ENCODE data around the gene DYRK1A.

Gene DYRK1A

DNA sequence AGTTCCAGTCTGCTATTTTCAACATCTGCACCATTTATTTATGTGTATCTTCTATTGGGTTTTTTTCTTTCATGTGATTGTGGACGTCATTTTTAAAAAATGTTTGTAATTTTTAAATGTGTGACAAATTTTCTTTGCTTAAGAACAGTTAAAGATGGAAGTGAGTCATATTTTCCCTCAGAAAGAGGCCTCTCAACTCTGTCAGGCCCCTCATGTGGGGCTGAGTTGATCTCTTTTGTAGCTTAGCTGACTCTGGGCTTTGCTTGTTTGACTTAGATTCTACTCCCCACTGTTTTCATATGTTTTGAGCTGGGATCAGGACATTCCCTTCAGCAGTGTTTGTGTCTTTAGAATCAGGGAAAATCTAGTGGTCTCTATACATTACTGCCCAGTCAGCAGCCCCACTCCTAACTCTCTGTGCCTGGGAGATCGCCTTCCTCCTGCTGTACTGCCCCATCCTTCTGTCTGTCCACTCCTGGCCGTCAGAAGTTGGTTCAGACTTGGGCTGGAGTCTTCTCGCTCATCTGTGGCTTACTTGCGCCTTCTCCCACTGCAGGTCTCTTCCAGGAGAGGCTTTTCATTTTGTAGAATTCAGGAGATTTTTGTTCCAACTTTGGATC lies 137.4 kb downstream of the DYRK1A start:
- Histone ChIP-seq H3K9ac (ENCODE audit: low read length) (no peak overlapping the region), H3K36me3 (replicated peaks; ENCODE audit: insufficient read depth, low read length) (peaks cover 18% of the 10 kb centered on the region), H3K27ac (ENCODE audit: low read length) (no peak overlapping the region), H3K4me2 (ENCODE audit: low read depth, low read length) (no peak overlapping the region), H3K79me2 (ENCODE audit: low read length) (peaks cover 49% of the 10 kb centered on the region), H2AFZ (ENCODE audit: low read length) (no peak overlapping the region), H4K20me1 (ENCODE audit: insufficient read depth, low read length) (no peaks in the 10 kb centered on the region), H3K4me3 (ENCODE audit: low read length) (no peak overlapping the region), H3K4me1 (ENCODE audit: low read length) (peaks cover 37% of the 10 kb centered on the region), H3K9me2 (replicated peaks; ENCODE audit: insufficient read depth, low read length) (no peaks in the 10 kb centered on the region), H3K9me3 (replicated peaks; ENCODE audit: insufficient read depth, low read length) (no peaks in the 10 kb centered on the region), H3K27me3 (replicated peaks; ENCODE audit: insufficient read depth, low read length) (no peaks in the 10 kb centered on the region), H3F3A (ENCODE audit: insufficient read depth, low read length) (peaks cover 21% of the 10 kb centered on the region)
- no peak for TF ChIP-seq EZH2 (optimal IDR thresholded peaks at IDR 0.05; ENCODE audit: low read depth, low read length)
- TF ChIP-seq, protein P1, sequence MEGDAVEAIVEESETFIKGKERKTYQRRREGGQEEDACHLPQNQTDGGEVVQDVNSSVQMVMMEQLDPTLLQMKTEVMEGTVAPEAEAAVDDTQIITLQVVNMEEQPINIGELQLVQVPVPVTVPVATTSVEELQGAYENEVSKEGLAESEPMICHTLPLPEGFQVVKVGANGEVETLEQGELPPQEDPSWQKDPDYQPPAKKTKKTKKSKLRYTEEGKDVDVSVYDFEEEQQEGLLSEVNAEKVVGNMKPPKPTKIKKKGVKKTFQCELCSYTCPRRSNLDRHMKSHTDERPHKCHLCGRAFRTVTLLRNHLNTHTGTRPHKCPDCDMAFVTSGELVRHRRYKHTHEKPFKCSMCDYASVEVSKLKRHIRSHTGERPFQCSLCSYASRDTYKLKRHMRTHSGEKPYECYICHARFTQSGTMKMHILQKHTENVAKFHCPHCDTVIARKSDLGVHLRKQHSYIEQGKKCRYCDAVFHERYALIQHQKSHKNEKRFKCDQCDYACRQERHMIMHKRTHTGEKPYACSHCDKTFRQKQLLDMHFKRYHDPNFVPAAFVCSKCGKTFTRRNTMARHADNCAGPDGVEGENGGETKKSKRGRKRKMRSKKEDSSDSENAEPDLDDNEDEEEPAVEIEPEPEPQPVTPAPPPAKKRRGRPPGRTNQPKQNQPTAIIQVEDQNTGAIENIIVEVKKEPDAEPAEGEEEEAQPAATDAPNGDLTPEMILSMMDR (IDR thresholded peaks at IDR 0.05; ENCODE audit: low read length), result no peak
- no peak for TF ChIP-seq EZH2phosphoT487 (IDR thresholded peaks at IDR 0.05; ENCODE audit: low read length)
- no peak for DNase-seq

DNA sequence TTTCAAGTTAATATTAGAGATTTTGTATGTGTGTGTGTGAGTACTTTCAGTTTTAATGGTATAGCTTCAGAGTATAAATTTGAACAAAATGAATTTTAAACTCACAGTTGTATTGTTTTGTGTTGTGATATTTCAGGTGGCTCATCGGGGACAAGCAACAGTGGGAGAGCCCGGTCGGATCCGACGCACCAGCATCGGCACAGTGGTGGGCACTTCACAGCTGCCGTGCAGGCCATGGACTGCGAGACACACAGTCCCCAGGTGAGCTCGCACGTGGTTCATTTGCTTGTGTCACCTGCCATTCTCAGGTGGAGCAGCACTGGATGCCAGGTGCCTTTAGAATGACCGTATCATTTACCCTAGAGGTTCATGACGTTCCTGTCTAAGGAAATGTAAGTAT lies 139.4 kb downstream of the DYRK1A start:
- Histone ChIP-seq H3K27ac (ENCODE audit: low read length) (peak overlapping the region; percentile 76; the same call in 1 of the 2 replicates), H2AFZ (ENCODE audit: low read length) (no peak overlapping the region), H3K9ac (ENCODE audit: low read length) (no peak overlapping the region), H3K79me2 (ENCODE audit: low read length) (peaks cover 52% of the 10 kb centered on the region), H3F3A (ENCODE audit: insufficient read depth, low read length) (peaks cover 21% of the 10 kb centered on the region), H3K36me3 (replicated peaks; ENCODE audit: insufficient read depth, low read length) (peaks cover 18% of the 10 kb centered on the region), H3K9me2 (replicated peaks; ENCODE audit: insufficient read depth, low read length) (no peaks in the 10 kb centered on the region), H3K4me1 (ENCODE audit: low read length) (peaks cover 37% of the 10 kb centered on the region), H3K9me3 (replicated peaks; ENCODE audit: insufficient read depth, low read length) (no peaks in the 10 kb centered on the region), H3K27me3 (replicated peaks; ENCODE audit: insufficient read depth, low read length) (no peaks in the 10 kb centered on the region), H3K4me3 (ENCODE audit: low read length) (no peak overlapping the region), H4K20me1 (ENCODE audit: insufficient read depth, low read length) (no peaks in the 10 kb centered on the region), H3K4me2 (ENCODE audit: low read depth, low read length) (peak overlapping the region; percentile 73)
- no peak for DNase-seq
- TF ChIP-seq EZH2phosphoT487 (IDR thresholded peaks at IDR 0.05; ENCODE audit: low read length) (no peak), EZH2 (optimal IDR thresholded peaks at IDR 0.05; ENCODE audit: low read depth, low read length) (no peak)
- TF ChIP-seq, protein P1 (IDR thresholded peaks at IDR 0.05; ENCODE audit: low read length), result no peak

DNA sequence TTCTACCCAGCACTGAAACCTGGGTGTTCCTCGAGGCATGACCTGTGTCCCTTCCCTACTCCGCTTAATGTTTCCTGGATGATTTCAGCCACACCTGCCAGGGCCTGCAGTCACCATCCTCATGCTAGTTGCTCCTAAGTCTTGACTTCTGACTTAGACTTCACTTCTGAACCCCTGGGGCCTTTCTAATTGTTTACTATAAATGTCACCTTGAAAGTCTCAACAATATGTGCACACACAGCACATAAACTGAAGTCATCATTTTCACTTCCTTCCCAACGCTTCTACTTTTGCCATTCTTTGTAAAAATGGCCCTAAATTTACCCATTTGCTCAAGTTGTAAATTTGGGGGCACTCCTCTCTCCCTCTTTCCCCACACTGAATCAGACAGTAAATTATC lies 141.1 kb downstream of the DYRK1A start:
- Histone ChIP-seq H3K9me3 (replicated peaks; ENCODE audit: insufficient read depth, low read length) (no peaks in the 10 kb centered on the region), H3K9me2 (replicated peaks; ENCODE audit: insufficient read depth, low read length) (no peaks in the 10 kb centered on the region), H3K36me3 (replicated peaks; ENCODE audit: insufficient read depth, low read length) (peaks cover 30% of the 10 kb centered on the region), H2AFZ (ENCODE audit: low read length) (no peak overlapping the region), H3K4me3 (ENCODE audit: low read length) (peak overlapping the region; percentile 21; the same call in 1 of the 2 replicates), H4K20me1 (ENCODE audit: insufficient read depth, low read length) (no peaks in the 10 kb centered on the region), H3F3A (ENCODE audit: insufficient read depth, low read length) (peaks cover 21% of the 10 kb centered on the region), H3K4me2 (ENCODE audit: low read depth, low read length) (peak overlapping the region; percentile 73), H3K9ac (ENCODE audit: low read length) (peak overlapping the region; percentile 30; the same call in 1 of the 2 replicates), H3K4me1 (ENCODE audit: low read length) (peaks cover 37% of the 10 kb centered on the region), H3K27ac (ENCODE audit: low read length) (peak overlapping the region; percentile 76), H3K79me2 (ENCODE audit: low read length) (peaks cover 54% of the 10 kb centered on the region), H3K27me3 (replicated peaks; ENCODE audit: insufficient read depth, low read length) (no peaks in the 10 kb centered on the region)
- DNase-seq, result peak; percentile 88
- TF ChIP-seq EZH2 (optimal IDR thresholded peaks at IDR 0.05; ENCODE audit: low read depth, low read length), result no peak

DNA sequence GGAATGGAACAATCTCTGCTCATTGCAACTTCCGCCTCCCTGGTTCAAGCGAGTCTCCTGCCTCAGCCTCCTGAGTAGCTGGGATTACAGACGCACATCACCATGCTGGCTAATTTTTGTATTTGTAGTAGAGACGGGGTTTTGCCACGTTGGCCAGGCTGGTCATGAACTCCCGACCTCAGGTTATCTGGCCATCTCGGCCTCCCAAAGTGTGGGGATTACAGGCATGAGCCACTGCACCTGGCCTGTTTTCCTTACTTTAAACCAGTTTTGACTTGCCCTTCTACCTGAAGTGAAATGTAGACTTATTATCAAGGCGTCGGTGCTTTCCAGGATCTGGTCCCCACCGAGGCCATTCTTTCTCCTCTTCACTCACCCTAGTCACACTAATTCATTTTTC lies 141.8 kb downstream of the DYRK1A start:
- Histone ChIP-seq H2AFZ (ENCODE audit: low read length) (no peak overlapping the region), H3F3A (ENCODE audit: insufficient read depth, low read length) (peaks cover 21% of the 10 kb centered on the region), H3K27me3 (replicated peaks; ENCODE audit: insufficient read depth, low read length) (no peaks in the 10 kb centered on the region), H4K20me1 (ENCODE audit: insufficient read depth, low read length) (no peaks in the 10 kb centered on the region), H3K36me3 (replicated peaks; ENCODE audit: insufficient read depth, low read length) (peaks cover 30% of the 10 kb centered on the region), H3K4me3 (ENCODE audit: low read length) (0 out of 2 replicates have a peak overlapping the region, but pooled peaks have one; percentile 21), H3K4me1 (ENCODE audit: low read length) (peaks cover 37% of the 10 kb centered on the region), H3K4me2 (ENCODE audit: low read depth, low read length) (peak overlapping the region; percentile 73; the same call in 1 of the 2 replicates), H3K9ac (ENCODE audit: low read length) (no peak overlapping the region), H3K27ac (ENCODE audit: low read length) (peak overlapping the region; percentile 76; the same call in 1 of the 2 replicates), H3K9me2 (replicated peaks; ENCODE audit: insufficient read depth, low read length) (no peaks in the 10 kb centered on the region), H3K9me3 (replicated peaks; ENCODE audit: insufficient read depth, low read length) (no peaks in the 10 kb centered on the region), H3K79me2 (ENCODE audit: low read length) (peaks cover 58% of the 10 kb centered on the region)
- TF ChIP-seq, protein P1 (IDR thresholded peaks at IDR 0.05; ENCODE audit: low read length), result no peak
- DNase-seq, result no peak

Measured in MM.1S (cell line).